Activated T-helper 17 cell treated with anti-CD3 and anti-CD28 coated beads, Interleukin-2, amount 50 U/mL, for 72 hours (primary cell): Measurements from ENCODE around the gene SPIRE2. TPM values are rescaled to one million over a fixed set of nuclear protein-coding genes. Genes with fewer than 3 reads are reported as not detected.

Experiments
- ATAC-seq: fragments of 150-1000 bp; cut with Tn5 transposase; replicated peaks from 2 replicates; pipeline ENCODE4 v1.10.0; 2021; ENCODE audit warnings: mild to moderate bottlenecking, moderate library complexity
- H3K27ac Mint-ChIP-seq: one replicate; pipeline ENCODE4 v1.8.0; 2022; ENCODE audit warnings: mixed read lengths
- H3K27me3 Mint-ChIP-seq: one replicate; pipeline ENCODE4 v1.8.0; 2022; ENCODE audit warnings: mixed read lengths
- H3K36me3 Mint-ChIP-seq: one replicate; pipeline ENCODE4 v1.8.0; 2022; ENCODE audit warnings: low read depth, mild to moderate bottlenecking, mixed read lengths
- H3K4me1 Mint-ChIP-seq: one replicate; pipeline ENCODE4 v1.8.0; 2022; ENCODE audit warnings: mixed read lengths
- H3K4me3 Mint-ChIP-seq: one replicate; pipeline ENCODE4 v1.8.0; 2022; ENCODE audit warnings: mild to moderate bottlenecking, mixed read lengths
- H3K9me3 Mint-ChIP-seq: one replicate; pipeline ENCODE4 v1.8.0; 2022; ENCODE audit warnings: mixed read lengths
- total RNA-seq, 2 donors: library from RNA; stranded (reverse); gene quantifications; one replicate each; pipeline ENCODE4 v1.2.3, GENCODE V29; 2022

The SPIRE2 gene
- total RNA-seq, 2 donors from 2014 or later = 4.3 to 4.8 TPM

DNA sequence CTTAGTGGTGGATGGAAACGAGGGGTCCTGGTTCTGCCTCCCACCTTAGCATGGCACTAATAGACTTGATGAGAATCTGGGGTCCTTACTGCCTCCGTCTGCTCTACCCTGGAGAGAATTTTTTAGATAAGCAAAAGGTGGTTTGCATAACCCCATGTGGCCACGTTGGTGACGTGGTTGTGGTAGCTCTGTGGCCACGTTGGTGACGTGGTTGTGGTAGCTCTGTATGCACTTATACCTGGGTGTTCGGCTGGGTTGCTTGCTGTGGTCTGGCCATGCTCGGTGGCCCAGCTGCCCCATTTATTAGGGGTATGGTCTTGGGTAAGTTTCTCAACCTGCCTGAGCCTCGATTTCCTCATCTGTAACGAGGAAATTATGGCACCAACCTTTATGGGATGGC lies 13.0 kb downstream of the SPIRE2 start:
- Mint-ChIP-seq H3K36me3 (no peaks in the 10 kb centered on the region), H3K27ac (peak overlapping the region; percentile 32), H3K4me1 (no peaks in the 10 kb centered on the region), H3K9me3 (no peaks in the 10 kb centered on the region), H3K4me3 (no peak overlapping the region), H3K27me3 (no peaks in the 10 kb centered on the region)
- ATAC-seq = peak; percentile 94

DNA sequence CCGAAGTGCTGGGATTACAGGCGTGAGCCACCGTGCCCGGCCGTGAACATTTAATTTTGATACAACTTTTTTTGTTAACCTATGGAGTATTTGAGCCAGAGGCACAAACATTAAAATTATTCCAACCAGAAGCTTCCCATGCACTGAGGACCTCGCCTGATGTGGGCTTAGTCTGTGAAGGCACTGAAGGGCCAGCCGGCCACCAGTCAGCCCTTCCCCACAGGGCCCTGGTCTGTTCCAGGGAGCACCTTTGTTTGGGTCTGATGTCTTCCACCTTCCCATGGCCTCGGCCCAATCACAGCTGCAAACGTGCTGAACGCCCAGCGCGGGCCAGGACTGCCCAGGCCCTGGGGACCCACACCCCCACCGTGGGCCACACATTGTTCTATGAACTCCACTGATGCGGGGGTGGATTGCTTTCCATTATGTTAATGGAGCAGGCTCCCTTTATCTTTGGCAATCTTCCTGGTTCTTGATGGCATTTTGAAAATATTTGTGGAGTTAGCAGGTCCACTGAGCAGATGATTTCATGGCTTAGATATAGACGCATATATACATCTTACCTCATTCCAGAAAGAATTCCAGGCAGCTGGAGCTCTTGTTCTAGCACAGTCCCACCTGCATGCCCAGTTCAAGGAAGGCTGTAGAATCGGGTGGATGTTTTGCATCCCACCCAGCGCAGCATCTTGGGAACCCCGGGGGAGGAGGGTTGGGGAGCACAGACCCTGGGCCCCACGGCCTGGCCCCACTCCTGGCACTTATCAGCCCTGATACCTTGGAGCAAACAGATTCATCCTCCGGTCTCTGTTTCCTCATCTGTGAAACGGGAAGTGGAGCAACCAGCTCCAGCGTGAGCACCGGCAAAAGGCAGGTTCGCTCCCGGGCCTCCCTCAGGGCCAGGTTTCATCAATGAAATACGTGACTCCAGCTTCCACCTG lies 14.5 kb downstream of the SPIRE2 start:
- Mint-ChIP-seq H3K9me3 (no peaks in the 10 kb centered on the region), H3K27me3 (no peaks in the 10 kb centered on the region), H3K36me3 (no peaks in the 10 kb centered on the region), H3K27ac (no peak overlapping the region), H3K4me3 (no peak overlapping the region), H3K4me1 (no peaks in the 10 kb centered on the region)
- no peak for ATAC-seq

DNA sequence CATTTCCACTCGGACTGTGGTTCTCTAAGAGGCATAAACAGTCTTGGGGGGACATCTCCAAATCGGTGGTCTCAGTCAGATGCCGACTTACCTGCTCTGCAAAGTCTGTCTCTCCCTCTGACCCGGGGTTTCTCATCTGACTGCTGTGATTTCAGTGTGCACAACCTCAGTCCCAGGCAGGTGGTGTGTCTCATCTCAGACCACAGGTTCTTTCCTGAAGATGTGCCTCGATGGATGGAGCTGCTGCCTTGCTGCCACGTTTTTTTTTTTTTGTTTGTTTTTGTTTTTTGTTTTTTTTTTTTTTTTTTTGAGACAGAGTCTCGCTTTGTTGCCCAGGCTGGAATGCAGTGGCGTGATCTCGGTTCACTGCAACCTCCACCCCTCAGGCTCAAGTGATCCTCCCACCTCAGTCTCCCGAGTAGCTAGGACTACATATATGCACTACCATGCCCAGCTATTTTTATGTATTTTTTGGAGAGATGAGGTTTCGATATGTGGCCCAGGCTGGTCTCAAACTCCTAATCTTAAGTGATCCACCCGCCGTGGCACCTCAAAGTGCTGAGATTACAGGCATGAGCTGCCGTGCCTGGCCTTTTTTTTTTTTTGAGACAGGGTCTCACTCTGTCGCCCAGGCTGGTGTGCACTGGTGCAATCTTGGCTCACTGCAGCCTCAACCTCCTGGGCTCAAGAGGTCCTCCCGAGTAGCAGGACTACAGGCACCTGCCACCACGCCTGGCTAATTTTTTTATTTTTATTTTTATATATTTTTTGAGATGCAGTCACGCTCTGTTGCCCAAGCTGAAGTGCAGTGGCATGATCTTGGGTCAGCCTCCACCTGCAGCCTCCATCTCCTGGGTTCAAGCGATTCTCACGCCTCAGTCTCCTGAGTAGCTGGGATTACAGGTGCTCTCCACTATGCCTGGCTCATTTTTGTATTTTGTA lies 15.4 kb downstream of the SPIRE2 start:
- ATAC-seq = no peak
- Mint-ChIP-seq H3K27ac (no peak overlapping the region), H3K27me3 (no peaks in the 10 kb centered on the region), H3K4me3 (no peak overlapping the region), H3K36me3 (no peaks in the 10 kb centered on the region), H3K4me1 (no peaks in the 10 kb centered on the region), H3K9me3 (no peaks in the 10 kb centered on the region)

DNA sequence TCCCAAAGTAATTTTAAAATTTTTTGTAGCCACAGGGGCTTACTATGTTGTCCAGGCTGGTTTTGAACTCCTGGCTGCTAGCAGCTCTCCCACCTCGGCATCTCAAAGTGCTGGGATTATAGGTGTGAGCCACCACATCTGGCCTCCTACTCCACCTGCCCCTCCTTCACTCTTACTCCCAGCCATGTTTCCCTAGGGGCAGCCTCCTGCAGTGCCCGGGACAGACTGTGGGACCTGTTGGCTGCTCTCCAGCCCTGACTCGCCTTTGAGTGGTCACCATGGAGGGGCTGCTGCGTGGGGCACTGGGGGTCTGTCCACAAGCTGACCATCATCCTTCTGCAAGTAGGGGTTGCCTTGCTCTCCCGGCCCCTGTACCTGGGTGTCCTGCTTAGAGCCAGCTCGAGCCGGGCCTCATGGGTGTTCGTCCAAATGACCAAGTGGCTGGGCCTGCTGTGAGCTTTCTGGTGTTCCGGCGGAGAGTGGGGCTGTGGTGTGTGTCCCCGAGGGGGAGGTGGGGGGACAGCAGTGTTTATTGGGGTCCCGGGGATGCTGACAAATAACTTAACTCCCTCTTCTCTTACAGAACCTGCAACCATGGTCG lies 16.6 kb downstream of the SPIRE2 start:
- no peak for ATAC-seq
- Mint-ChIP-seq H3K36me3 (no peaks in the 10 kb centered on the region), H3K9me3 (no peaks in the 10 kb centered on the region), H3K27me3 (no peaks in the 10 kb centered on the region), H3K27ac (no peak overlapping the region), H3K4me1 (no peaks in the 10 kb centered on the region), H3K4me3 (no peak overlapping the region)

DNA sequence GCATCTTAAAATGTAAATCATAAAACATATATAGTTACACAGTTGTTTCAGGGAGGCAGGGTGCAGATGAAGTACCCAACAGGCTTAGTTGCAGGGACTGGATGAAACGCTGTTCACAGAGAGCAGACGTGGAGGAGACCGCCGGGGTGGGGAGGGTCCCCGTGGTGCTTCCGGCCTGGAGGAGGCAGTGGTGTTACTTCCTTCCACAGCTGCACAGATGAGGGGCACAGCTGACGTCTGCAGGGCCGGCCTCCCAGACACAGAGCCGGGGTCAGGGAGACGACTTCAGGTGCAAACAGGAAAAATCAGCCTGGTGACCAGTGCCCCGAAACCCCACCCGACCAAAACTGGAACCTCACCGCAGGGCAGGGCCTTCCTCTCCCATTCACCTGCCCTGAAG lies 17.1 kb downstream of the SPIRE2 start:
- H3K27me3 Mint-ChIP-seq = no peaks in the 10 kb centered on the region
- H3K27ac Mint-ChIP-seq = no peak overlapping the region
- H3K36me3 Mint-ChIP-seq = no peaks in the 10 kb centered on the region
- no peaks in the 10 kb centered on the region for H3K9me3 Mint-ChIP-seq
- no peak overlapping the region for H3K4me3 Mint-ChIP-seq
- no peak for ATAC-seq
- no peaks in the 10 kb centered on the region for H3K4me1 Mint-ChIP-seq

DNA sequence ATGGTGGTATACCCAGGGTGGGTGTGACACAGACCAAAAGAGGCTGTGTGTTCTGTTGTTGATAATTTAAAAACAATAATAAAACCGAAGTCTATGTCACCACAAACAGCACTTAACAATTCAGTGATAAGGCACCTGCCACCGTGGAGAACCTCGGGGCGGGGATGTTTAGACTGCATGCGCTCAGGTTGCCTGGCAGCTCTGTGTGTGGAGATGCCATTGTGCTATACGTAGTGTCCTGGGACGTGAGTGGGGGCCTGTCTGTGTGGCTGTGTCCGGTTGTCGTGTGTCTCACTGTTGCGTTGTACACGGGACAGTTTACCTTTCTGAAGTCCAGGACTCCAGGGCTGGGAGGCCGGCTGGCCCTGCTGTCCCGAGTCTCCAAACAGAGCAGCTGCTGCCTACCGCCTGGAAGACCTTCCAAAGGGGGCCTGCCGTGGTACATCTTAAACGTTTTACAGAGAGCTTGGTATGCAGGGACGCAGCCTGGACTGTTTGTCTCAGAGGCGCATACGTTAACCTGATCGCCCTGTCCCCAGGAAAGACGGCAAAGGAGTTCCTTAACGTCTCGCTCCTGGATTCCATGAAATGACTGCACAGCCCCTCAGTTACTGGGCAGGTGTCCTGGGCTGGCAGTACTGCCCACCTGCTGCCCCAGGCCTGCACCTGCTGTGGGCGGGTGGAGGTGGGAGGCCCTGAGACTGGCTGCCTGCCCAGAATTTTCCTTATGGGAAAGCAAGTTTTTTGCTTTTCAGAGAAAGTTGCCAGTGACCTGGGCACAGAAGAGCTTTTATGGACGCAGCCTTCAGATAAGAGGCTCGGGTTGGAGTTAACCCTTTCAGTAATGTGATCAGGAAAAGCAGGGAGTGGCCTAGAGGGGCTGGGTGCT lies 19.0 kb downstream of the SPIRE2 start:
- H3K4me1 Mint-ChIP-seq = no peaks in the 10 kb centered on the region
- H3K4me3 Mint-ChIP-seq = no peak overlapping the region
- no peaks in the 10 kb centered on the region for H3K9me3 Mint-ChIP-seq
- H3K27ac Mint-ChIP-seq = no peak overlapping the region
- ATAC-seq = no peak
- no peaks in the 10 kb centered on the region for H3K27me3 Mint-ChIP-seq
- no peaks in the 10 kb centered on the region for H3K36me3 Mint-ChIP-seq

DNA sequence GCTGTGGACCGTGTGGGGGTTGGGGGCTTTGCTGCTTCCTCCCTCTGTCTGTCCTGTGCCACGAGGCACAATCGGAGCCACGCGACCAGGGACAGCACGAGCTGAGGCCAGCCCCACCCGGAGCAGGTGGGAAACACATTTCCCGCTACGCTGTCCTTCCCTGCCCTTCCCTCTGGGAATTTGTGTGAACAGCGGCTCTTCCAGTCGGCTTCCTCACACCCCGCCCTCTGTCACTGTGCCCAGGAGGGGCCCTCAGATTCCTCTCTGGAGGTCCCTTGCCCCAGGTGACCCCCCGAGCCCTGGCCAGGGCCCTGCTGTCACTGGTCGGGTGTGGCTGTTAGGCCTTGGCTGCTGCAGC lies 19.6 kb downstream of the SPIRE2 start:
- H3K4me3 Mint-ChIP-seq = no peak overlapping the region
- H3K36me3 Mint-ChIP-seq = no peaks in the 10 kb centered on the region
- no peak overlapping the region for H3K27ac Mint-ChIP-seq
- ATAC-seq = no peak
- no peaks in the 10 kb centered on the region for H3K4me1 Mint-ChIP-seq
- H3K27me3 Mint-ChIP-seq = no peaks in the 10 kb centered on the region
- H3K9me3 Mint-ChIP-seq = no peaks in the 10 kb centered on the region

DNA sequence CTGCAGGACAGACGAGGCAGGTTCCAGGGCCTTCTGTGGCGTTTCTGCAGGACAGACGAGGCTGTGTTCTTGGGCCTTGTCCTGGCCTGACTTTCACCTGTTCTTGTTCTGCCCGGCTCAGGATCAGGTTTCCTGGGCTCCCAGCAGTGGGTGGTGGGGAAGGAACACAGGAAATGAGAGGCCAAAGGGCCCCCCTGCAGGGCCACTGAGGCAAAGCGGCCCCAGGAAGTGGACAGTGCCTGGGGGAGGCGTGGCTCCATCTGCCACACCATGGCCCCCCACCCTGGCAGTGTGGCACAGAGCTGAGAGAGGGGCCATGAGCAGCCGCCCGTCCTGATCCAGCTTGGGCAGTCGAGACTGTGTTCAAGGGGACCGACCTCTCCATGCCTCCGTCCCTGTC lies 20.7 kb downstream of the SPIRE2 start:
- no peaks in the 10 kb centered on the region for H3K9me3 Mint-ChIP-seq
- no peaks in the 10 kb centered on the region for H3K36me3 Mint-ChIP-seq
- H3K27ac Mint-ChIP-seq = no peak overlapping the region
- no peaks in the 10 kb centered on the region for H3K4me1 Mint-ChIP-seq
- no peak for ATAC-seq
- no peaks in the 10 kb centered on the region for H3K27me3 Mint-ChIP-seq
- no peak overlapping the region for H3K4me3 Mint-ChIP-seq

DNA sequence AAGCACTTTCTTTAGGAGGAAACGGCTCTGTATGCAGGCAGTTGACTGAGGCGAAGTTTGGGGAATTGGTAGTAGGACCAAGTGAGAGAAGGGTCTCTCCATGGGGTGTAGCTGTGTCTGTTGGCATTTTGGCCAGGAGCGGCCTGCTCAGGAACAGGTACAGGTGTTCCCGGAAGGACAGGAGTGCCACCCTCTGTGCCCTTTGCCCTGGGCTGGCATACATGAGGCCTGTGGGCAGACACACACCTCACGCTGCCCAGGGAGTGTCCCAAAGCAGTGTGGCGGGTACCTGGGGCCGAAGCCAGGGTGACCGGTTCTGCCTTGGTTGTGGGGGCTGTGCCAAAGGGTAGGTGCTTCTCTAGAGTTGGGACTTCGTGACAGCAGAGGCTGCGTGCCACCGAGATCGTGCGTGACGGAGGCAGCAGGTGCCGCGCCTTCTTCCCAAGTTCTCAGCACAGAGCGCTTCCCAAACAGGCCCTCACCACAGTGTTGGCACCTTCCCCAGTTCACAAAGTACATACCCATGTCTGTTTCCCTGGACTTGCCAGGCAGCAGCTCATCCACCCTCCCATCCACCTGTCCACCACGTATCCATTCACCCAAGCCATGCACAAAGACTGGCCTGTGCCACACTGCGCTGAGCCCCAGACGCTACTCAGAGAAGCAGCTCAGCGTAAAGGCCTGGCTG lies 25.2 kb downstream of the SPIRE2 start:
- no peak for ATAC-seq
- Mint-ChIP-seq H3K9me3 (no peaks in the 10 kb centered on the region), H3K27me3 (no peaks in the 10 kb centered on the region), H3K36me3 (no peaks in the 10 kb centered on the region), H3K27ac (peak overlapping the region; percentile 54), H3K4me3 (no peak overlapping the region), H3K4me1 (no peaks in the 10 kb centered on the region)

DNA sequence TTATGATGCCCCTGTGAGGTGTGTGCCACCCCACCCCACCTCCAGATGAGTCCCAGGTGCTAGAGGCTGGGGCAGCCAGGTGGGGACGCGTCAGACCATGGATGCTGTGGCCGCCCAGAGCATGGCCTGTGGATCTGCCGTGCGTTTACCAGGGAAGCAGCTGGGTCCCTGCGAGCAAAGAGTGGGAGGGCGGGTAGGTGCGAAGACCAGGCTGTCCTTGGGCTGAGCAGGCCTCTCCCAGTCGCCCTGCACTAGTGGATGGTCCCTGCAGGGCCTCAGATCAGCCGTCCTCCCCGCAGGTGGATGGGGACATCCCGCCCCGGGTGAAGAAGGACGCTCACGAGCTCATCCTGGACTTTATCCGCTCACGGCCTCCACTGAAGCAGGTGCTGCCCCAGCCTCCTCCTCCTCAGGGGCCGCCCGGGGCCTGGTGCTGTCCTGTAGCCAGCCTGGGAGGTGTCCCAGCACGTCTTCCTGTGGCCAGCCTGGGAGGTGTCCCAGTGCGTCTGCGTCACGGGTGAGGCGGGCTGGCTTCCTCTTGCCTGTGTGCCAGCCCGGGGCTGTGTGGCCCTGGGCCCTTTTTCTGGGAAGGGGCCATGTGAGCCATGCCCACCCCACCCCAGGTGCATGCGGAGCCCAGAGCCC lies 27.1 kb downstream of the SPIRE2 start:
- Mint-ChIP-seq H3K4me3 (no peak overlapping the region), H3K9me3 (no peaks in the 10 kb centered on the region), H3K36me3 (no peaks in the 10 kb centered on the region), H3K27me3 (no peaks in the 10 kb centered on the region), H3K4me1 (no peaks in the 10 kb centered on the region), H3K27ac (no peak overlapping the region)
- no peak for ATAC-seq

DNA sequence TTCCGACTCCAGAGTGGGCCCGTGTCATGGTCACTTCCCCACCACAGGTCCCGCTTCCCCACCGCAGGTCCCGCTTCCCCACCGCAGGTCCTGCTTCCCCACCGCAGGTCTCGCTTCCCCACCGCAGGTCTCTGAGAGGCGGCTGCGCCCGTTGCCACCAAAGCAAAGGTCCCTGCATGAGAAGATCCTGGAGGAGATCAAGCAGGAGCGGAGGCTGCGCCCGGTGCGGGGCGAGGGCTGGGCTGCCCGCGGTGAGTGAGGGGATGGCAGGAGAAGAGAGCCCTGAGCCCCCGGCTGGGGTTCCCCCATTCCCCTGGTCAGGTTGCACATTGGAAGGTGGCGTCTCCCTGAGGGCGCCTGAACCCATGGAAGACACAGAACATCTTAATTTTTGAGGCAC lies 27.7 kb downstream of the SPIRE2 start:
- ATAC-seq = no peak
- Mint-ChIP-seq H3K27me3 (no peaks in the 10 kb centered on the region), H3K36me3 (no peaks in the 10 kb centered on the region), H3K4me1 (peaks cover 2% of the 10 kb centered on the region), H3K9me3 (no peaks in the 10 kb centered on the region), H3K27ac (no peak overlapping the region), H3K4me3 (no peak overlapping the region)

DNA sequence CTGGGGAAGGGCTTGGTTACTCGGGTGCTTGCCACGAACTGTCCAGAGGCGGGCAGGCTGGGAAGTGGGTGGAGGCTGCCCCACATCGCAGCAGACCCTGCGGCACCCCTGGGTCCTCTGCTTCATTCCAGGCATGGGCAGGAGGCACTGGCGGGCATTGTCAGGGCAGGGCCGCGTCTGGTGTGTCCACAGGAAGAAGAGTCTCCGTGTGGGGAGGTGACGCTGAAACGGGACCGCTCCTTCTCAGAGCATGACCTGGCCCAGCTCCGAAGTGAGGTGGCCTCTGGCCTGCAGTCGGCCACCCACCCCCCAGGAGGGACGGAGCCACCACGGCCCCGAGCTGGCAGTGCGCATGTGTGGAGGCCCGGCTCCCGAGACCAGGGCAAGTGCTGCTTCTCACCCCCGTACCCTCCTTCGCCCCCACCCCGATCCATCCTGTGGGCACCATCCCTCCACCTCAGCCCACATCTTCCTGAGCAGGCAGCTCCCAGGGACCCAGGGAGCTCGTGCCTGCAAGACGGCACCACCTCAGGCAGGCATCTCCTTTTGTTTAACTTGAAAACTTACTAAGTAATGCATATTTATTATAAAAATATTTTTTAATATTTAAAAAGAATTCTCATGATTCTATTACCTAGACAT lies 30.8 kb downstream of the SPIRE2 start:
- no peaks in the 10 kb centered on the region for H3K27me3 Mint-ChIP-seq
- peaks cover 19% of the 10 kb centered on the region for H3K4me1 Mint-ChIP-seq
- no peak for ATAC-seq
- no peak overlapping the region for H3K4me3 Mint-ChIP-seq
- H3K9me3 Mint-ChIP-seq = no peaks in the 10 kb centered on the region
- no peak overlapping the region for H3K27ac Mint-ChIP-seq
- no peaks in the 10 kb centered on the region for H3K36me3 Mint-ChIP-seq

DNA sequence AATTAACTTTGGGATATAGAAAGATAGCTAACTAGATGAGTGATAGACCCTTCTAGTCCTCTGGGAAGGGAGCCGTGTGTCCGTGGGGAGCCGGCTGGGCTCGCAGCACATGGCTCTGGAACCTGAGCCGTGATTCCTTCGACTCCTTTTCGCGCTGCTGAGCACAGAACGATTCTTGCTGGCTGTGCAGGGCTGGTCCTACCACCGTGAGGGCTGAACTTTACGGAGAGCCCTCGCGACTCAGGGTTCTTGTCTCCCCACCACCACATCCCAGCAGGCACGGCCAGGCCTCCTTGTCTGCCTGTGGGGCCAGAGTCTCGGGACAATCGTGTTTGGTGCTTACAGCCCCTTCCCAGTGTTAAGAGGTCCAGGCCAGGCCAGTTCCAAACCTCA lies 31.3 kb downstream of the SPIRE2 start:
- Mint-ChIP-seq H3K27me3 (no peaks in the 10 kb centered on the region), H3K9me3 (no peaks in the 10 kb centered on the region), H3K4me3 (no peak overlapping the region), H3K36me3 (no peaks in the 10 kb centered on the region), H3K4me1 (peaks cover 23% of the 10 kb centered on the region), H3K27ac (no peak overlapping the region)
- no peak for ATAC-seq
